Measurements from ENCODE around the gene KRTAP4-2. TPM values are rescaled to one million over a fixed set of nuclear protein-coding genes. Genes with fewer than 3 reads are reported as not detected.
"Not testable (repeated sequence)": the region's sequence is repeated elsewhere in the genome, so short reads cannot be mapped to it uniquely, and the experiment has no call there.

Gene KRTAP4-2
- total RNA-seq (not detected), total RNA-seq (0 reads per million in 29 experiments)
- total RNA-seq (2013): not detected

GRCh38 chr17:41177727-41178271 lies at the start of gene KRTAP4-2:
Gene KRTAP4-2 (minus strand): TSS chr17:41178221. CDS start chr17:41178164, 57 bp downstream.
- peaks cover 0 to 7% (median 6%) of the 10 kb centered on the region in 3 donors for H3K4me1 Mint-ChIP-seq
- 93% methylated on average over 6 of the region's 7 CpGs for WGBS (ENCODE audit: insufficient coverage)
- POLR2A ChIA-PET: no interaction called here
- H3K27me3 ChIP-seq (replicated peaks in 1 of 2; ENCODE audit: control insufficient read depth in 2 of 2, extremely low read depth in 1 of 2, insufficient read depth in 2 of 2, low read length in 1 of 2): peaks cover 0 to 4% of the 10 kb centered on the region in 2 experiments
- H3K36me3 Mint-ChIP-seq: no peaks in the 10 kb centered on the region
- H3K27ac ChIP-seq (ENCODE audit: low read length): no peak within 1 kb of the TSS
- ATAC-seq (replicated peaks in 1 of 4): no peak
- no peaks in the 10 kb centered on the region for H3K9me3 Mint-ChIP-seq
- DNase-seq: no peak
- H3K27me3 Mint-ChIP-seq: no peaks in the 10 kb centered on the region
- CTCF ChIA-PET: no interaction called here
- no peak within 1 kb of the TSS for H3K4me3 ChIP-seq (ENCODE audit: control insufficient read depth in 1 of 2, extremely low read depth in 1 of 2, low read length in 1 of 2)
- no peak within 1 kb of the TSS for H3K4me3 Mint-ChIP-seq
- H3K36me3 ChIP-seq (ENCODE audit: control insufficient read depth in 2 of 2, extremely low read depth in 1 of 2, insufficient read depth in 1 of 2, low read length in 1 of 2): no peaks in the 10 kb centered on the region
- no peaks in the 10 kb centered on the region for H3K9me3 ChIP-seq
- no peaks in the 10 kb centered on the region for H3K4me1 ChIP-seq (ENCODE audit: control insufficient read depth in 1 of 2, extremely low read depth in 1 of 2, insufficient read depth in 2 of 2, low read length in 2 of 2)
- H3K27ac Mint-ChIP-seq: peak within 1 kb of the TSS in 1 of 2 donors; percentile 44

GRCh38 chr17:41226598-41227095 lies 48.6 kb upstream of the KRTAP4-2 start, which contains the start of gene KRTAP9-2:
Gene KRTAP9-2 (plus strand): TSS chr17:41226648. CDS start chr17:41226655, 7 bp downstream.
- H3K27ac ChIP-seq (ENCODE audit: low read length); H3K27me3 ChIP-seq (replicated peaks in 1 of 2; ENCODE audit: control insufficient read depth in 2 of 2, extremely low read depth in 1 of 2, insufficient read depth in 2 of 2, low read length in 1 of 2); H3K4me1 ChIP-seq (ENCODE audit: control insufficient read depth in 1 of 2, extremely low read depth in 1 of 2, insufficient read depth in 2 of 2, low read length in 2 of 2); H3K36me3 Mint-ChIP-seq; H3K27me3 Mint-ChIP-seq; H3K27ac Mint-ChIP-seq; POLR2A ChIA-PET; H3K4me3 Mint-ChIP-seq; H3K4me3 ChIP-seq (ENCODE audit: control insufficient read depth in 1 of 2, extremely low read depth in 1 of 2, low read length in 1 of 2); ATAC-seq (replicated peaks in 1 of 4); H3K9me3 Mint-ChIP-seq; CTCF ChIA-PET; H3K9me3 ChIP-seq; H3K36me3 ChIP-seq (ENCODE audit: control insufficient read depth in 2 of 2, extremely low read depth in 1 of 2, insufficient read depth in 1 of 2, low read length in 1 of 2); DNase-seq: not testable (repeated sequence)
- 85% methylated on average over 2 of the region's 4 CpGs for WGBS (ENCODE audit: insufficient coverage)
- H3K4me1 Mint-ChIP-seq: peaks cover 0 to 17% (median 3%) of the 10 kb centered on the region in 3 donors

- POLR2A ChIA-PET: no interaction called here
Observed at GRCh38 chr17:41226051-41226450, 48.0 kb upstream of the KRTAP4-2 start.

GRCh38 chr17:41223821-41224220 lies 45.8 kb upstream of the KRTAP4-2 start:
- no peak overlapping the region for H3K4me3 Mint-ChIP-seq
- no peaks in the 10 kb centered on the region for H3K4me1 ChIP-seq (ENCODE audit: control insufficient read depth in 1 of 2, extremely low read depth in 1 of 2, insufficient read depth in 2 of 2, low read length in 2 of 2)
- H3K36me3 Mint-ChIP-seq: no peaks in the 10 kb centered on the region
- H3K27ac Mint-ChIP-seq: no peak overlapping the region
- DNase-seq (no peak), ATAC-seq (replicated peaks in 1 of 4) (no peak)
- H3K27me3 ChIP-seq (replicated peaks in 1 of 2; ENCODE audit: control insufficient read depth in 2 of 2, extremely low read depth in 1 of 2, insufficient read depth in 2 of 2, low read length in 1 of 2): peaks cover 0 to 2% of the 10 kb centered on the region in 2 experiments
- ChIA-PET POLR2A (no interaction called here), CTCF (no interaction called here)
- H3K27ac ChIP-seq (ENCODE audit: low read length): no peak overlapping the region
- H3K4me1 Mint-ChIP-seq: peaks cover 0 to 12% (median 1%) of the 10 kb centered on the region in 3 donors
- WGBS (ENCODE audit: insufficient coverage): no CpG with 5 or more reads among the region's 2 CpGs
- peaks cover 2 to 6% (median 6%) of the 10 kb centered on the region in 3 donors for H3K9me3 Mint-ChIP-seq
- H3K27me3 Mint-ChIP-seq: peaks cover 9 to 11% of the 10 kb centered on the region in 2 donors
- H3K36me3 ChIP-seq (ENCODE audit: control insufficient read depth in 2 of 2, extremely low read depth in 1 of 2, insufficient read depth in 1 of 2, low read length in 1 of 2): no peaks in the 10 kb centered on the region
- H3K4me3 ChIP-seq (ENCODE audit: control insufficient read depth in 1 of 2, extremely low read depth in 1 of 2, low read length in 1 of 2): no peak overlapping the region
- H3K9me3 ChIP-seq: no peaks in the 10 kb centered on the region

More at GRCh38 chr17:41226051-41226450, 48.0 kb upstream of the KRTAP4-2 start:
- no peak for ATAC-seq (replicated peaks in 1 of 4)
- peaks cover 1 to 22% (median 3%) of the 10 kb centered on the region in 3 donors for H3K4me1 Mint-ChIP-seq
- H3K27me3 ChIP-seq (replicated peaks in 1 of 2; ENCODE audit: control insufficient read depth in 2 of 2, extremely low read depth in 1 of 2, insufficient read depth in 2 of 2, low read length in 1 of 2): peaks cover 2% of the 10 kb centered on the region in 2 experiments
- H3K27me3 Mint-ChIP-seq: peaks cover 7 to 9% of the 10 kb centered on the region in 2 donors
- H3K36me3 ChIP-seq (ENCODE audit: control insufficient read depth in 2 of 2, extremely low read depth in 1 of 2, insufficient read depth in 1 of 2, low read length in 1 of 2): no peaks in the 10 kb centered on the region
- no peak overlapping the region for H3K27ac Mint-ChIP-seq
- no peak overlapping the region for H3K27ac ChIP-seq (ENCODE audit: low read length)
- 100% methylated on average over 4 of the region's 6 CpGs for WGBS (ENCODE audit: insufficient coverage)
- H3K9me3 ChIP-seq: no peaks in the 10 kb centered on the region
- H3K4me3 Mint-ChIP-seq: no peak overlapping the region
- H3K36me3 Mint-ChIP-seq: no peaks in the 10 kb centered on the region
- DNase-seq: no peak
- CTCF ChIA-PET: no interaction called here
- H3K4me1 ChIP-seq (ENCODE audit: control insufficient read depth in 1 of 2, extremely low read depth in 1 of 2, insufficient read depth in 2 of 2, low read length in 2 of 2): no peaks in the 10 kb centered on the region
- no peaks in the 10 kb centered on the region for H3K9me3 Mint-ChIP-seq
- no peak overlapping the region for H3K4me3 ChIP-seq (ENCODE audit: control insufficient read depth in 1 of 2, extremely low read depth in 1 of 2, low read length in 1 of 2)

- no peak overlapping the region for H3K27ac Mint-ChIP-seq
- peaks cover 8 to 36% of the 10 kb centered on the region in 2 donors for H3K27me3 Mint-ChIP-seq
- Histone ChIP-seq H3K4me1 (ENCODE audit: control insufficient read depth in 1 of 2, extremely low read depth in 1 of 2, insufficient read depth in 2 of 2, low read length in 2 of 2) (no peaks in the 10 kb centered on the region), H3K36me3 (ENCODE audit: control insufficient read depth in 2 of 2, extremely low read depth in 1 of 2, insufficient read depth in 1 of 2, low read length in 1 of 2) (no peaks in the 10 kb centered on the region), H3K4me3 (ENCODE audit: control insufficient read depth in 1 of 2, extremely low read depth in 1 of 2, low read length in 1 of 2) (no peak overlapping the region), H3K27me3 (replicated peaks in 1 of 2; ENCODE audit: control insufficient read depth in 2 of 2, extremely low read depth in 1 of 2, insufficient read depth in 2 of 2, low read length in 1 of 2) (peaks cover 0 to 20% of the 10 kb centered on the region in 2 experiments), H3K27ac (ENCODE audit: low read length) (no peak overlapping the region), H3K9me3 (no peaks in the 10 kb centered on the region)
- CTCF ChIA-PET: no interaction called here
- no peak for ATAC-seq (replicated peaks in 1 of 4)
- peaks cover 0 to 10% (median 2%) of the 10 kb centered on the region in 3 donors for H3K4me1 Mint-ChIP-seq
- no peak overlapping the region for H3K4me3 Mint-ChIP-seq
- POLR2A ChIA-PET: interaction anchor here in 1 of 2 donors (0.6 kb wide), 1 partner anchor 85 kb away, joined by 4 read pairs; no protein-coding TSS in a partner anchor
- no peak for DNase-seq
- H3K36me3 Mint-ChIP-seq: no peaks in the 10 kb centered on the region
- no CpG with 5 or more reads among the region's 1 CpG for WGBS (ENCODE audit: insufficient coverage)
- H3K9me3 Mint-ChIP-seq: peaks cover 2 to 6% (median 5%) of the 10 kb centered on the region in 3 donors
Observed at GRCh38 chr17:41215681-41216080, 37.7 kb upstream of the KRTAP4-2 start.

GRCh38 chr17:41212524-41213169 lies 34.6 kb upstream of the KRTAP4-2 start:
- no peak overlapping the region for H3K4me3 ChIP-seq (ENCODE audit: control insufficient read depth in 1 of 2, extremely low read depth in 1 of 2, low read length in 1 of 2)
- peaks cover 0 to 22% of the 10 kb centered on the region in 2 experiments for H3K27me3 ChIP-seq (replicated peaks in 1 of 2; ENCODE audit: control insufficient read depth in 2 of 2, extremely low read depth in 1 of 2, insufficient read depth in 2 of 2, low read length in 1 of 2)
- H3K27ac ChIP-seq (ENCODE audit: low read length): no peak overlapping the region
- peaks cover 0 to 10% (median 2%) of the 10 kb centered on the region in 3 donors for H3K4me1 Mint-ChIP-seq
- no peaks in the 10 kb centered on the region for H3K9me3 Mint-ChIP-seq
- no peaks in the 10 kb centered on the region for H3K36me3 Mint-ChIP-seq
- POLR2A ChIA-PET: no interaction called here
- CTCF ChIA-PET: no interaction called here
- no peak for DNase-seq
- ATAC-seq (replicated peaks in 1 of 4): no peak
- H3K4me3 Mint-ChIP-seq: no peak overlapping the region
- H3K4me1 ChIP-seq (ENCODE audit: control insufficient read depth in 1 of 2, extremely low read depth in 1 of 2, insufficient read depth in 2 of 2, low read length in 2 of 2): no peaks in the 10 kb centered on the region
- 82% methylated on average over 7 of the region's 7 CpGs for WGBS (ENCODE audit: insufficient coverage)
- H3K27ac Mint-ChIP-seq: no peak overlapping the region
- H3K36me3 ChIP-seq (ENCODE audit: control insufficient read depth in 2 of 2, extremely low read depth in 1 of 2, insufficient read depth in 1 of 2, low read length in 1 of 2): no peaks in the 10 kb centered on the region
- peaks cover 8 to 51% of the 10 kb centered on the region in 2 donors for H3K27me3 Mint-ChIP-seq
- H3K9me3 ChIP-seq: no peaks in the 10 kb centered on the region
